Fibroblast of skin of left quadriceps (primary cell): Measurements from ENCODE around the gene AP3B2.
"Not testable (repeated sequence)": the region's sequence is repeated elsewhere in the genome, so short reads cannot be mapped to it uniquely, and the experiment has no call there.

Source experiments
- DNase-seq, 2 experiments: peaks; one replicate each; pipeline ENCODE4 v3.0.0-alpha.2; 2013; ENCODE audit warnings: low read depth in 2 of 2

AP3B2 gene, protein sequence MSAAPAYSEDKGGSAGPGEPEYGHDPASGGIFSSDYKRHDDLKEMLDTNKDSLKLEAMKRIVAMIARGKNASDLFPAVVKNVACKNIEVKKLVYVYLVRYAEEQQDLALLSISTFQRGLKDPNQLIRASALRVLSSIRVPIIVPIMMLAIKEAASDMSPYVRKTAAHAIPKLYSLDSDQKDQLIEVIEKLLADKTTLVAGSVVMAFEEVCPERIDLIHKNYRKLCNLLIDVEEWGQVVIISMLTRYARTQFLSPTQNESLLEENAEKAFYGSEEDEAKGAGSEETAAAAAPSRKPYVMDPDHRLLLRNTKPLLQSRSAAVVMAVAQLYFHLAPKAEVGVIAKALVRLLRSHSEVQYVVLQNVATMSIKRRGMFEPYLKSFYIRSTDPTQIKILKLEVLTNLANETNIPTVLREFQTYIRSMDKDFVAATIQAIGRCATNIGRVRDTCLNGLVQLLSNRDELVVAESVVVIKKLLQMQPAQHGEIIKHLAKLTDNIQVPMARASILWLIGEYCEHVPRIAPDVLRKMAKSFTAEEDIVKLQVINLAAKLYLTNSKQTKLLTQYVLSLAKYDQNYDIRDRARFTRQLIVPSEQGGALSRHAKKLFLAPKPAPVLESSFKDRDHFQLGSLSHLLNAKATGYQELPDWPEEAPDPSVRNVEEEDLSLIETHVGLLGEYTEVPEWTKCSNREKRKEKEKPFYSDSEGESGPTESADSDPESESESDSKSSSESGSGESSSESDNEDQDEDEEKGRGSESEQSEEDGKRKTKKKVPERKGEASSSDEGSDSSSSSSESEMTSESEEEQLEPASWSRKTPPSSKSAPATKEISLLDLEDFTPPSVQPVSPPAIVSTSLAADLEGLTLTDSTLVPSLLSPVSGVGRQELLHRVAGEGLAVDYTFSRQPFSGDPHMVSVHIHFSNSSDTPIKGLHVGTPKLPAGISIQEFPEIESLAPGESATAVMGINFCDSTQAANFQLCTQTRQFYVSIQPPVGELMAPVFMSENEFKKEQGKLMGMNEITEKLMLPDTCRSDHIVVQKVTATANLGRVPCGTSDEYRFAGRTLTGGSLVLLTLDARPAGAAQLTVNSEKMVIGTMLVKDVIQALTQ

DNA sequence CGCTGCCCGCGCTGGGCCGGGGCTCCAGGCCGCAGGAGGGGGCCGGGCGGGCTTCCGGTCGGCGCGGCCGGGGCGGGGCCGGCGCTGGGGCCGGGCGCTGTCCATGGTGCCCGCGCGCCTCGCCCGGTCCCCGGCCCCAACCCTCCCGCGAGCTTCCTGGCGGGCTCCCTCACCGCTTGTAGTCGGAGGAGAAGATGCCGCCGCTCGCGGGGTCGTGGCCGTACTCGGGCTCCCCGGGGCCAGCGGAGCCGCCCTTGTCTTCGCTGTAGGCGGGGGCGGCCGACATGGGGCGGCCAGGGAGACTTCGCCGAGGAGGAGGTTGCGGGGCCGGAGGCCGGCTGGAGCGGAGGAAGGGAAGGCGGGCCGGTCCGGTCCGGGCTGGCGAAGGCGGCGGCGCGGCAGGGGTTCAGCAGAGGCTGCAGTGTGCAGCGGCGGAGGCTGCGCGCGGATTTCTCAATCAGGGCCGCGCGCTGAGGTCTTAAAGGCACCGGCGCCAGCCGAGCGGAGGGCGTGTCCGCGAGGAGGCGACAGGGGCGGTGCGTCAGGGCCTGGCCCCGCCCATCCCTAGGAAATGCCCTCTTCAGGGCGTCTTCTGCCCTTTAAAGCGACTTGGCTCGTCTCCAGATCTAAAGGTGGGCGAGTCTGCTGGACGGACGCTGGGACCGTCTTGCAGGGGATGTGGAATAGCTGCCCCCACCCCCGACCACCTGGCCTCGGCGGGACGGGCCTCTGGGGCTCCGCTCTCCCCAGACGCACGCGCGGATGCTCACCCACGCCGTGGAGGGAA lies at the start of gene AP3B2:
TSS of gene AP3B2 (minus strand) at position 455 of the 787 bp plus-strand sequence. CDS start at position 286, 169 bp downstream.
- peak; percentile 16 to 29 for DNase-seq

DNA sequence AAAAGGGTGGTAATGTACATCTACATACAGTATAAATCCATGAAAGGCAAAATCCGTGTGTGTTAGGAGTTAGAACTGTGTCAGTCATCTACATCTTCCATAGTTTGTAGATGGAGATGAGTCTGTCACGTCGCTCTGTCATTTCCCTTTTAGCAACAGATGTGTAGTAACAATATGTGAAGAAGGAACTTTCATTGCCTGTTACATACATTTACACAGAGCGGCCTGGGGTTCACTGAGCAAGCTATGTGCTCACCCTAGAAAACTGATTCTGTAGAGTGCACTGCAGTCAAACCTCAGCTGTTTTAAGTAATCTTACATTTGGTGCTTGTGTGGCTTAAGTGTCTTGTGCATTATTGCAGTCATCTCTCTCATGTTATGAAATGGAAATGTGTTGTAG lies 41.6 kb upstream of the AP3B2 start:
- DNase-seq: no peak

DNA sequence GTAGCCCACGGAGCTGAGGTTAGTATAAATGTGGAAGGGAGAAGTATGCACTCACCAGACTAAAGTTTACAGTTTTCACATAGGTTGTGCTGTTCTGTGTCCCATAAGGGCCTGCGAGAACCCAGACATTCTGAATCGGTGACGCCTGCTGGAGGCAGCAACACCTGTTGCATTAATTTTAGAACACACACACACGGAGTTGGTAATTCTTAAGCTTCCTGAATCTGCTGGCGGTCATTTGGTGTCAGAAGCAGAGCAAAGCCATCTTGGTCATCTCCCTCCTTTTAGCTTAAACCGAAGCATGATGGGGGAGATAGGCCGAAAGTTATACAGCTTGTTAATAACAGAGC lies 41.1 kb upstream of the AP3B2 start:
- DNase-seq: no peak

DNA sequence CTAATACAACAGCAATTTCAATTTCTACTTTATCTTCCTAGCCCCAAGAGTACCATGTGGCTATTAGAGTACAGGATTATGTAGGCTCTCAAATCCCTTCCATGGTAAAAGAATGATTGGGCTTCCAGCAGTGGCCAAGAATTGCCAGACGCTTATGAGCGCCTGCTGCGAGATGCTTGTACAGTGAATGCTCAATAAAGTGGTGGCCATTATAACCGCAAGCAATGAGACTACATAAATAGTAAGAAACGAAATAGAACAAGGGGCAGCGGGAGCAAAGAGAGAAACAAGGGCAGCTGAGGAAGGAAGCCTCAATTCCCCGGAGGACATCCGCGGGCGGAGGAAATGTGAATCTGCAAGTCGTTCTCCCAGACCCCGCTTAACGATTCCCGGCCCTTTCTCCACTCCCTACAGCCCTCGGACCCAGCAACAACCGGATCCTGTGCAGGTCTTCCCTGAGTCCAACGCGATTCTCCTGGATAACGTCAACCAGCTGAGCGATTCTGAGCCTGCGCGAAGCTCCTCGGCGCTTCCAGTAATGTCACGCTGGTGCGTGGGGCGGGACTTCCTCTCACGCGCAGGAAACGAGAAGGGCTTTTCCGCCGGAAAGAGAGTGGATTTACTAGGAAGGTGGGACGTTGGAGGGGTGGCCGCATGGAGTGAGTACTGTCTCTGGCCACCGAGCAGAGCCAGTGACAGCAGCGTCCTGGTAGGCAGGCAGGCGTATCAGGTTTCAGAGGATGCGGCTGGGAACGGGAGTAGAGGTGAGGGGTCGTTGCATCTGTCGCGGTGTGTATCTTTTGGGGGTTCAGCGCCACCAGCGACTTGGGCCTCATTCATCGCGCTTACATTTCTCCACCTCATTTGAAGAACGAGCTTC lies 40.5 kb upstream of the AP3B2 start:
- peak; percentile 83 to 84 for DNase-seq

DNA sequence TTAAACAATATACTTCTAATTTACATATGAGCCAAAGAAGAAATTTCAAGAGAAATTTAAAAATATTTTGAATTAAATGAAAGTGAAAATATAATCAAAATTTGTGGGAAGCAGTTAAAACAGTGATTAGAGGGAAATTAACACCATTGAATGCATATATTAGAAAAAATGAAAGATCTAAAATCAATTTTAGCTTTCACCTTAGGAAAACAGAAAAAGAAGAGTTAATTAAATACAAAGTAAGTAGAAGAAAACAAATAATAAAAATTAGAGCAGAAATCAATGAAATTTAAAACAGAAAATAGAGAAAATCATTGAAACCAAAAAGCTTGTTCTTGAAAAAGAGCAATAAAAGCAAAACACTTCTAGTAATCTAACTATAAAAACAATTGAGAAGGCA lies 38.6 kb upstream of the AP3B2 start:
- no peak for DNase-seq

DNA sequence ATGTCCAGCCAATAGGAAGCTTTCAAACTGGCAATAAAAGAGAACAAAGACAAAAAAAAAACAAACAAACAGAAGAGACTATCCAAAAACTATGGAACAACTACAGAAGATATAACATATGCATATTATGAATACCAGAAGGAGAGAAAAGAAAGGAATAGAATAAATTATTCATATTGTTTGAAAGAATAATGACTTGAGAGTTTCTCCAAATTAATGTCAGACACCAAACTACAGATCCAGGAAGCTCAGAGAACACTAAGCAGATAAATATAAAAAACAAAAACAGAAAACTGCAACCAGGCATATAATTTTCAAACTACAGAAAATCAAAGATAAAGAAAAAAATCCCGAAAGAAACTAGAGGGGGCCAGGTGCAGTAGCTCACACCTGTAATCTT lies 34.1 kb upstream of the AP3B2 start:
- no peak for DNase-seq

DNA sequence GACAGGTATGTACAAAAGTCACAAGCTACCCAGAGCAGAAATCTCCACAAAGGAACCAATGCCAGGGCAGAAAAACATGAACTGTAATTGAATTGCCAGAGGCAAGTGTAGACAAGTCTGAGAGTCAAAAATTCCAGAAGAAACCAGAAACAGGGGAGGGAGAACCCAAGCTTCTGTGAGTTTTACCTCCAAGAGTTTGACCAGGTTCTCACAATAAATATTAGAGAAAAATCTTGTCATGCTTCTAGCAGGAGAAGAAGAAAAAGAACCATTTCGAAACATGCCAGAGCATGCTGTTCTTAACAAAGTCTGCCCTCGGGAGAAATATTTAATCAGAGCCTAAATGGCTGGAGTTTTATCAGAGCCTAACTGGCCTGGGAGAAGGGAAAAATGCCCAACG lies 32.5 kb upstream of the AP3B2 start:
- DNase-seq: no peak

DNA sequence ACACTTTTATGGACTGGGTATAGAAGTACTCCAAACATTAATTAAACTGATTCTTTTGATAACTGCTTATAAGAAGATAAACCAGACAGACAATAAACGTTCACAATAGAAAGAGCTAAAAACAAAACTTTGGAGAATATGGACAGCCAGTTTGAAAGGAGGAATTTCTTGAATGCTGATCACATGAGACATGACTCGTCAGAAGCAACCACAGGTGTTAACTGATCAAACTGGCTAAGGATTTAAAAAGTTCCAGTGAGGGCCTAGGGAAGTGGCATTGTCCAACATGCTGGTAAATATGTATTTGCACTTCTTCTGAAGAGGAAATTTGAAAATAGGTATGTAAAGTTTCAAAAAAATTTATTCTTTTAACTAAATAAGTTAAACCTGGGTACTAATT lies 29.4 kb upstream of the AP3B2 start:
- no peak for DNase-seq

DNA sequence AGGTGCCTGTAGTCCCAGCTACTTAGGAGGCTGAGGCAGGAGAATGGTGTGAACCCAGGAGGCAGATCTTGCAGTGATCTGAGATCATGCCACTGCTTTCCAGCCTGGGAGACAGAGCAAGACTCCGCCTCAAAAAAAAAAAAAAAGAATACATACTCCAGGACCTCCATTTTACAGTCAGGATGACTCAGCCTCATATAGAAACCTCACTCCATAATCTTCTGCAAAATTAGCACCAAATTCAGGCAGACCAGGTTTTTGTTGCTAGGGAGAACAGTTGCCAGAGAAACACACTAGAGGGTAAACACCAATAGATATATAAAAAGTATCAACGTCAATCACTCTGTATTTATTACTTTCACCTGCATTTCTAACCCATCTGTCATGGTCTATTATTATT lies 28.3 kb upstream of the AP3B2 start:
- DNase-seq: peak in 1 of 2 experiments; percentile 1

DNA sequence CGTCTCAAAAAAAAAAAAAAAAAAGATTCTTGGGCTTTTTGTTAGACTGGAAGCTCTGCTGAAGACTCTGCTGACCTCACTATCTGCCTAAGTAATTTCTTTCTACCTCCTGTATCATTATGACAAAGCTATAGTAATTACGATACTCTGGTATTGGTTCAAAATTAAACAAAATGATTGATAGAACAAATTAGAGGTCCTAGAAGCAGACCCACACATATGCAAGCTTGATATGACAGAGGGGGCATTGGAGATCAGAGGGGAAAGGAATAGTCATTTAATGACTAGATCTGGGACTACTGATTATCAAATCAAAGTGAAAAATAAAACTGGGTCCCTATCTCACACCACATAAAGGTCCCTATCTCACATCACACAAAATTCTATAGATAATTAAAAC lies 21.9 kb upstream of the AP3B2 start:
- no peak for DNase-seq

DNA sequence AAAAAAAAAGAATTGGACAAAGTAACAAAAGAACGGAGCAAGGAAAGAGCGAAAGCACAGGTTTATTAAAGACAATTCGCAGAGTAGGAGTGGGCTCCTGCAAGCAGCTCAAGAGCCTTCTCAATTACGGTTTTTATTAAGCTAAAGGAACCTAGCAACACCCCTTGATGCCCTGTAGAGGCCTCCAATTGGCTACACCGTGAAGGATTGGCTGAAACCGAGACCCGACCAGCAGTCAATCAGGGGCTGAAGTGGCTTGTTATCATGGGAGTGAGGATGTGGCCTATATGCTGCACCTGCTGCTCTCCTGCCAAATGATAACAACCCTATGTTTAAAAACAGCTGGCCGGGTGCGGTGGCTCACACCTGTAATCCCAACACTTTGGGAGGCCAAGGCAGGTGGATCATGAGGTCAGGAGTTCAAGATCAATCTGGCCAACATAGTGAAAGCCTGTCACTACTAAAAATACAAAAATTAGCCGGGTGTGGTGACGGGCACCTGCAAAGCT lies 20.4 kb upstream of the AP3B2 start:
- no peak for DNase-seq

DNA sequence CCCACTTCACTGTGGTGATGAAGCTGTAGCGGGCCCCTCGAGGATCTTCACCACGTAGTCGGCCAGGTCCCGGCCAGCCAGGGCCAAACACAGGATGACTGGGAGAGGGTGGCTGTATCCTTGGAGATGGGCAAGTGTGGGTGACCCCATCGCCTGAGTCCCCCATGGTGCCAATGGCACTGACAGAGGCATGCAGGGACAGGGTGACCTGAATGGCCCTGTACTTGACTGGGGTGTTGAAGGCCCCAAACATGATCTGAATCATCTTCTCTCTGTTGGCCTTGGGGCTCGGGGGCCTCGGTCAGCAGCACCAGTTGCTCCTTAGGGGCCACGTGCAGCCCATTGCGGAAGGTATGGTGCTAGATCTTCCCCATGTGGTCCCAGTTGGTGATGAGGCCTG lies 17.1 kb upstream of the AP3B2 start:
- DNase-seq: no peak

DNA sequence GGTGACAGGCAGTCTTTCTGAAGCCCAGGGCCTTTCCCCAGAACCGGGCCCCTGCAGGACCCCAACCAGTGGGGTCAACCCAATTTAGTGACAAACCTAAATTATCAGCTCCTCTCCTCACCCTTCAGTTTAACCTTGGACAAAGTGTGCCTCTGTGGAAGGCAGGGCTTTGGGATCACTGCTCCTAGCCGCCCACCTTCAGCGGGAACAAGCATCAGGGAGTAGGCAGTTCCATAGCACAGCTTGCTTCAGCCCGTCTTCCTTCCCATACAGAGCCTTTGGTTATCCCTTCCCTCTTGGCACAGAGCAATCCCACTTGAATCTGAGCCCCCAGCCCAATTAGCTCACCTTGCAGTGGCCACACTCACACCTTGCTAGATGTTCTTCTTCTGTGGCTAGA lies 5.3 kb upstream of the AP3B2 start:
- no peak for DNase-seq

DNA sequence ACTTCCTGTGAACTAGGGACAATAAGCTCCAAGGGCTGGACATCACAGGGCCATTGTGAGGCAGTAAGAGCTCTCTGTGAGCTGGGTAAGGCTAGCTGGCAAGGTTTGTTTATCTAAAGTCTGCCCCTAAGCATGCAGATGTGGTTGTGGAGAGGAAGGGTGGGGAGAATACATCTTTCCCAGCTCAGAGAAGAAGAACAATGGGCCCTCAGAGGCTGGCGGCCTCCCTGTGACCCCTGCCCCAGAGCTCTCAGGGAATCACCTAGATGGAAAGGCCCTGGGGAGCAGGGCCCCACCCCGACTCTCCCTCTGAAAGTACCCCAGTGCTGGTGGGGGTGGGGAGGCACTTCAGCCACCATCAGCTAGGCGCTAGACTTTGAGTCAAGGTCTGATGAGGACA lies 4.3 kb upstream of the AP3B2 start:
- DNase-seq: no peak

DNA sequence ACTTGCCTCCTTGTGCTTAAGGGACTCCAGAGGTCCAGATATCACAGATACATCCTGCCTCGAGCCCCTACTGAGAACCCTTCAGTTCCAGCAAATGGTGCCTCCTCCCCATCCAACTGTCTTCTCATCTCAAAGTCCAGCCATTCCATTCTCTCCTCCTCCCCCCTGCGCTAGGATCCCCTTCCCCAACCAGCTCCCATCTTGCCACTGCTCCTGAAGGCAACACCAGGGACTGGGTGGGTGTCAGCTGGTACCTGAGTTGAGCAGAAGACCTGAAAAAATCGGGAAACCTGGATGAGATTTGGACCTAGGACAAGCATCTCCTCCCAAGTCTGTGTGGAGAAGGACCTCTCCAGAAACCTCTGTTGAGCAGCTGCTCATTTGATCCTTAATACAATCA lies 2.4 kb upstream of the AP3B2 start:
- DNase-seq: no peak

DNA sequence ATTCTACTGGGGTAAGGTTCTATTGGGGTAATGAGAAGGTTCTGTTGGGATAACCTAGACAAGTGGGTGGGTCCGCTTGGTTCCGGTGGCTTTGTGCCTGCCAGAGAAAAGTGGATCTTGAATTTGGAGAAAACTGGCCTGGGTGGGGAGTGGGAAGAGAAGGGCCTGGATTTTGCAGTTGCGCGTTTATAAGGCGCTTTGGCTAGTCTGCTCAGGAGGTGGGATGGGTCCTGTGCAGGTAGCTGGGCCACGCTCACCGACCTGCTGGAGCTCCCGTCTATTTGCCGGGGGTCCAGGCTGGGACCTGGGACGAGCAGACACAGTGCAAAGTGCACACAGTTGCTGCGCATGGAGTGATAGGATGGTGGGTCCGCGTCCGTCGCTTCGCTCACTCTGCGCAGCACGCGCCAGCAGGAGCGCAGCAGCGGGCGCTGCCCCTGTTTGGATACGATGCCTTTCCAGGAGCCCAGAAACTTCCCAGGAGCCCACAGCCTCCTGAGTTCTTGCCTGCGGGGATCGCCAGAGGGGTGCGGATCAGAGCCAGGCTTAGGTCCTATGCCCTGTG lies 1.3 kb upstream of the AP3B2 start:
- DNase-seq: no peak

DNA sequence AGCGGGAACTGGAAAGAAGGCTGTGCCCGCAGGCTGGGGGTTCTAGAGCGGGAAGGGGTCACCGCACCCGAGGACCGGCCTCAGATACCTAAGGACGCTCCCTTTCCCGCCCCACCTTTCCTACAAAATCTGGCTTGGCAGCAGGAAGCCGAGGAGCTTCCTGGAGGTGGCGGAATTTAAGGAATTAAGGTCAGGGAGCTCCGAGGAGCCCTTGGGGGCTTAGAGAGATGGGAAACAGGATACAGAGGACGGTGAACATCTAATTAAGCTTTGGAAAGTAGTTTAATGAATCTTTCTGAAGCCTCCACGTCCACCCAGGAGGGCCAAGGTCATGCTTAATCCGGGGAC lies 507 bp upstream of the AP3B2 start:
- DNase-seq: no peak

DNA sequence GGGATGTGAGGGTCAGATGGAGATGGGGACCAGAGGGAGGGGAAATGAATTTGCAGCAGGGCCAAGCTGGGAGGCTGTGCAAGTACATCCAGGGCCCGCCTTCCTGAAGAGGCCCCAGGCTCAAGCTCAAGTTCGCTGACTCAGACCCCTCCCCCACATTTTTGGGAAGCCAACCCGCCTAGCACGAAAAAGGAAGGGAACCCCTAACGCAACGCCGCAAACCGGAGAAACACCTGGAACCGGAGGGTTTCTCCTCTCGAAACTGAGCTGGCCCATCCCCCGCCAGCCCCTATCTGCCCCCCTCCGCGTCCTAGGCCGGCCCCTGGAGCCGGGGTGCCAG lies 624 bp downstream of the AP3B2 start:
- no peak for DNase-seq

DNA sequence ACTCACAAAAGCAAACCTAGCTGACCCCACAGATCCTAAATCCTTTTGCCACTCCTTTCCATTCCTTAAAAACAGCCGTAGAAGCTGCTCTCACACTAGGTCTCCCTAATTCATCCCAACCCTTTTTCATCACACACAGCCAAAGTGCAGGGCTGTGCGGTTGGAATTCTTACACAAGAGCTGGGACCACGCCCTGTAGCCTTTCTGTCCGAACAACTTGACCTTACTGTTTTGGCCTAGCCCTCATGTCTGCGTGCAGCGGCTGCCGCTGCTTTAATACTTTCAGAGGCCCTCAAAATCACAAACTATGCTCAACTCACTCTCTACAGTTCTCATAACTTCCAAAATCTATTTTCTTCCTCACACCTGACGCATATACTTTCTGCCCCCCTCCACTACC lies 3.8 kb downstream of the AP3B2 start:
- not testable (repeated sequence) for DNase-seq

DNA sequence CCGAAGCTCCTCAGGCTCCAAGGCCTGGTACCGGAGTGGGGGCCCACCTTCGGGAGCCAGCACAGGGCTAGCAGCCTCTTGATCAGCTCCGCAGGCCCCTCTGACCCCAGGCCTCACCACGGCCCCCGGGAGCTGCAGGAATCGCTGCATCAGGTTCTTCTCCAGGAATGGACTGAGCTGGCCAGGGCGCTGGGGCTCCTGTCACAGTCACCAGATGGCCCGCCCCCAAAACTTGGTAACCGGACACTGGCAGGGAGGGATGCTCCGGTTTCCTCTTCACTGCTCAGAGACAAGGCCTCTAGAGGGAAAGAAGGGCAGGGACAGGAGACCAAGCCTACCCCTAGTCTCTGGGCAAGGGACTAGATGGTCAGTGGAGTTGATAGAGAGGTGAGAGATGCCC lies 9.9 kb downstream of the AP3B2 start:
- DNase-seq: no peak
